AG04449 (cell line): ENCODE measurements around the gene PTPRE.

ENCODE experiments used
- CTCF ChIA-PET: fragments of 350-600 bp; formaldehyde crosslinking; extraction: SDS; loops from one replicate; lab custom pipeline; 2021; ENCODE audit warnings: antibody characterized with exemption; lab: Yijun Ruan, JAX
- POLR2A ChIA-PET: fragments of 400-600, 350-600 bp; formaldehyde crosslinking; extraction: SDS; loops from one replicate; lab custom pipeline; 2020; ENCODE audit warnings: antibody characterized with exemption, inconsistent platforms; lab: Yijun Ruan, JAX
- DNase-seq: peaks from one replicate; pipeline ENCODE4 v3.0.0-alpha.2; 2010; ENCODE audit warnings: low read depth, low spot score
- H3K4me3 ChIP-seq: 2 replicates; pipeline ENCODE4 v1.5.1; 2011; ENCODE audit warnings: low read depth, mild to moderate bottlenecking, control low read depth, low read length
- CTCF ChIP-seq: IDR thresholded peaks from one replicate; pipeline ENCODE4 v1.5.1; 2011; ENCODE audit warnings: mild to moderate bottlenecking, moderate library complexity, low read length, control low read depth, inconsistent platforms; ENCODE audit not compliant: insufficient read depth; ENCODE audit errors: missing control alignments

PTPRE gene

GRCh38 chr10:128017822-128018221 lies 110.9 kb downstream of the PTPRE start:
- POLR2A ChIA-PET, result no interaction called here

GRCh38 chr10:128018236-128018635 lies 111.3 kb downstream of the PTPRE start:
- ChIA-PET CTCF (no interaction called here), POLR2A (no interaction called here)
- no peak for TF ChIP-seq CTCF
- no peak overlapping the region for H3K4me3 ChIP-seq
- no peak for DNase-seq

More at GRCh38 chr10:128017822-128018221, 110.9 kb downstream of the PTPRE start:
- no peak overlapping the region for H3K4me3 ChIP-seq
- CTCF ChIA-PET, result no interaction called here
- TF ChIP-seq CTCF, result no peak
- no peak for DNase-seq

GRCh38 chr10:128018691-128019090 lies 111.8 kb downstream of the PTPRE start:
- ChIA-PET POLR2A (no interaction called here), CTCF (no interaction called here)
- no peak overlapping the region for H3K4me3 ChIP-seq
- no peak for DNase-seq
- no peak for TF ChIP-seq CTCF

- DNase-seq, result no peak
- H3K4me3 ChIP-seq, result no peak overlapping the region
- ChIA-PET POLR2A (no interaction called here), CTCF (no interaction called here)
- TF ChIP-seq CTCF, result no peak
Measured at GRCh38 chr10:128022261-128023196, 115.6 kb downstream of the PTPRE start.

- no peak for TF ChIP-seq CTCF
- CTCF ChIA-PET, result interaction anchor here (0.7 kb wide), 1 partner anchor 13 kb away, joined by 3 read pairs; no protein-coding TSS in a partner anchor
- H3K4me3 ChIP-seq, result no peak overlapping the region
- POLR2A ChIA-PET, result no interaction called here
- DNase-seq, result no peak
Measured at GRCh38 chr10:128024426-128024825, 117.5 kb downstream of the PTPRE start.

- POLR2A ChIA-PET, result no interaction called here
Measured at GRCh38 chr10:128025437-128025836, 118.5 kb downstream of the PTPRE start.

More at GRCh38 chr10:128025437-128025836, 118.5 kb downstream of the PTPRE start:
- no peak overlapping the region for H3K4me3 ChIP-seq
- no peak for DNase-seq
- no peak for TF ChIP-seq CTCF
- CTCF ChIA-PET, result interaction anchor here (1.2 kb wide), 1 partner anchor 10 kb away, joined by 3 read pairs; no protein-coding TSS in a partner anchor
